ENCODE results near the gene F2. TPM values are rescaled to one million over a fixed set of nuclear protein-coding genes. Genes with fewer than 3 reads are reported as not detected.

F2 gene
- total RNA-seq: 0.35 TPM

DNA sequence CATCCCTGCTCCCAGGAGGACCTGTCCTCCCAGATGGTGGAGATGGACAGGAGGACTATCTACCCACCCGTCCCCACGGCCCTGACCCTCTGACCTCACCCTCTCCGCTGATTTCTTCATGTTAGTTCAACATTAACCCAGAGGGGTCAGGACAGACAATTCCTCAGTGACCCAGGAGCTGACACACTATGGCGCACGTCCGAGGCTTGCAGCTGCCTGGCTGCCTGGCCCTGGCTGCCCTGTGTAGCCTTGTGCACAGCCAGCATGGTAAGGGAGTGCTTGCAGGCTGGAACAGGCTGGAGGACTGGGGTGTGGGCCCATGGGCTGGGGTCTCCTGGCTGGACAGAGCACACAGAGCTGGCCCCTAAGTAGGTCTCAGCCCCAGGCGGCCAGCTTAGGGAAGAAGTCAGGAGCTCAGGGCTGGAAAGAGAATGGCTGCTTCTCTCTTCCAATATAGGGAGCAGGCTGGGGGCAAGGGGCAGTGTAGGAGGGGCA is at the start of gene F2:
Gene F2, plus strand, starts transcription at position 166 of the 495 bp plus-strand sequence. Its CDS starts 23 bp downstream, at position 189.

DNA sequence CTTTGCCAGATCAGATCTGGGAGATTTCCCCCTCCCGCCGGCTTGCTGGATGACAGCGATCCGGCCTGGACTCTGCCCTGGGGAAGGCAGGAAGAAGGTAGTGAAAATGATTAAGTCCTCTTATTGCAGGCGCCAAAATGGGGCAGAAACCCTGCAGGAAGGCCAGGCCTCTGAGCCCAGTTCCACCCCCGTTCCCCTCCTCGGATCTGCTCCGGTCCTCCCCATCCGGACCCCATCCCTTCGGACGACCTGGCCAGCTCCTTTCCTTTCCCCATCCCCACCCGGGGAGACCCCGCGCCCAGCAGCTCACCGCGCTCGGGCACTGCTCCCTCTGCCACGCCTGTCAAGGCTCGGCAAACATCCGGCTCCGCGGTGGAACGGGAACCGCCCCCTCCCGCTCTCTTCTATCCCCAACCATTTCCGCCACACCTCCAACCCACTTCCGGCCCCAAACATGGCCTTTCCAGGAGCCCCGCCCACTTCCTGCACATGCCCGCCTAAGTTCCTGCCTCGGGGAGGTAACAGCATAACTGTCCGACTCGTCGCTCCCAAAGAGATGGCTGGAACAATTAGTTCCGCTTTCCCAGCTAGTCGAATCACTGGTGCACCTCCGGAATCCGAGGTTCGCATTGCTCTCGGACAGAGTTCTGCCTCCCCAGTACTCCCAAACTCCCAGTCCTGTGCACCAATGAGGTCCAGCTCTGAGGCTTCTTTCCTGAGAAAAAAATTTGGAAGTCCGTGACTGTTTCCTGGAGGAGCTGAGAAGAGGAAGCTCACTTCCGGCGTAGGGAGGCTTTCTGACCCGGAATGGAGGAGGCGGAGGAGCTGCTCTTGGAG is 18.6 kb upstream of the F2 start, which contains the start of the genes ARHGAP1 and ZNF408:
Gene ARHGAP1, minus strand, starts transcription at position 379 of the 837 bp plus-strand sequence. CDS start 4,512 bp downstream, outside the sequence.
Gene ZNF408, plus strand, starts transcription at position 791 of the 837 bp plus-strand sequence. Its CDS starts 17 bp downstream, at position 808.

Small RNA genes lying within 50 kb of the gene (small RNA-seq; reads per million reads assigned to genes)
- gene MIR5582 (ENCODE audit: low replicate concordance) (not detected), gene RF00573 (ENCODE audit: low replicate concordance) (not detected), gene SNORD67 (ENCODE audit: low replicate concordance) (55.1 reads per million, percentile 97 among the genes with 10 or more reads in this experiment)

Other genes with a start within 250 kb of the F2 start
- gene AMBRA1, start 125.2 kb upstream of the F2 start, total RNA-seq: 46.8 TPM
- 5.2 TPM for gene HARBI1, start 102.0 kb upstream of the F2 start, total RNA-seq
- gene ATG13, start 101.7 kb upstream of the F2 start, total RNA-seq: 77.1 TPM
- 36.0 TPM for gene ARHGAP1, start 18.6 kb upstream of the F2 start, total RNA-seq
- 5.4 TPM for gene ZNF408, start 18.2 kb upstream of the F2 start, total RNA-seq
- gene CKAP5, start 127.1 kb downstream of the F2 start, total RNA-seq: 79.1 TPM
- 25.2 TPM for gene LRP4, start 199.3 kb downstream of the F2 start, total RNA-seq
- 37.1 TPM for gene CSTPP1, start 217.5 kb downstream of the F2 start, total RNA-seq